HCT116 (cell line): ENCODE data around the gene FMN1.

ENCODE experiments used
- CEBPB ChIP-seq: IDR thresholded peaks from 2 replicates; pipeline ENCODE4 v1.6.1; 2012; ENCODE audit warnings: low read depth
- CTCF ChIP-seq, 3 experiments: fragments of 200-600 bp in 1 of 3; sonication (generic) in 1 of 3; IDR thresholded peaks in 2 of 3; conservative IDR thresholded peaks in 1 of 3; 2 replicates each; pipeline ENCODE4 v1.5.1; 2012 to 2017; ENCODE audit warnings: low read depth in 2 of 3, low read length in 2 of 3, antibody characterized with exemption in 1 of 3, borderline replicate concordance in 1 of 3, control low read depth in 1 of 3, mild to moderate bottlenecking in 1 of 3, mixed read lengths in 1 of 3, mixed run types in 1 of 3, moderate library complexity in 1 of 3; ENCODE audit not compliant: insufficient read depth in 1 of 3
- EZH2 ChIP-seq: fragments of 200-600 bp; sonication (generic); IDR thresholded peaks from 2 replicates; pipeline ENCODE4 v1.6.1; 2017; ENCODE audit warnings: antibody characterized with exemption, mixed run types
- POLR2A ChIP-seq: IDR thresholded peaks from 2 replicates; pipeline ENCODE4 v1.7.0; 2011; ENCODE audit warnings: borderline replicate concordance; ENCODE audit not compliant: insufficient read depth, insufficient read length; ENCODE audit errors: extremely low read depth

GRCh38 chr15:32819448-32819847 is 375.1 kb downstream of the FMN1 start:
- TF ChIP-seq POLR2A (no peak), CEBPB (no peak), EZH2 (no peak), CTCF (IDR thresholded peaks at IDR 0.05 in 2 of 3, conservative IDR thresholded peaks at IDR 0.05 in 1 of 3; ENCODE audit: borderline replicate concordance in 1 of 3, insufficient read depth in 1 of 3, low read depth in 2 of 3, low read length in 2 of 3) (no peak)
